Fibroblast of lung (primary cell): ENCODE results near the gene UBB. TPM values are rescaled to one million over a fixed set of nuclear protein-coding genes. Genes with fewer than 3 reads are reported as not detected.

Experiments
- DNase-seq, 2 donors: peaks; one replicate each; pipeline versions ENCODE4 v3.0.0 to v3.0.0-alpha.2; 2010; ENCODE audit warnings: low read depth in 2 of 2
- H2AFZ ChIP-seq: 2 replicates; pipeline ENCODE4 v1.5.1; 2012; ENCODE audit warnings: low read length, control low read depth, inconsistent platforms
- H3K27ac ChIP-seq: 2 replicates; pipeline ENCODE4 v1.5.1; 2011; ENCODE audit warnings: low read length, control low read depth; ENCODE audit not compliant: insufficient read depth
- H3K27me3 ChIP-seq: 2 replicates; pipeline ENCODE4 v1.5.1; 2011; ENCODE audit warnings: mild to moderate bottlenecking, low read length; ENCODE audit not compliant: control insufficient read depth, insufficient read depth
- H3K36me3 ChIP-seq: 2 replicates; pipeline ENCODE4 v1.5.1; 2011; ENCODE audit warnings: low read length; ENCODE audit not compliant: control insufficient read depth, insufficient read depth
- H3K4me1 ChIP-seq: 2 replicates; pipeline ENCODE4 v1.5.1; 2011; ENCODE audit warnings: low read length; ENCODE audit not compliant: control insufficient read depth, insufficient read depth; ENCODE audit errors: extremely low read depth
- H3K4me2 ChIP-seq: 2 replicates; pipeline ENCODE4 v1.5.1; 2011; ENCODE audit warnings: low read length, control low read depth; ENCODE audit not compliant: insufficient read depth; ENCODE audit errors: extremely low read depth
- H3K4me3 ChIP-seq, 4 experiments: fragments of 200-600 bp in 1 of 4; sonication (generic) in 1 of 4; replicated peaks in 1 of 4; 2 replicates each; pipeline ENCODE4 v1.5.1; 2011 to 2016; ENCODE audit warnings: low read length in 4 of 4, low read depth in 3 of 4, mild to moderate bottlenecking in 3 of 4, control low read depth in 2 of 4, inconsistent platforms in 1 of 4, mixed read lengths in 1 of 4; ENCODE audit not compliant: insufficient read depth in 1 of 4; ENCODE audit errors: control extremely low read depth in 1 of 4
- H3K79me2 ChIP-seq: 2 replicates; pipeline ENCODE4 v1.5.1; 2012; ENCODE audit warnings: mild to moderate bottlenecking, low read length, inconsistent platforms; ENCODE audit not compliant: control insufficient read depth, insufficient read depth
- H3K9ac ChIP-seq: 2 replicates; pipeline ENCODE4 v1.5.1; 2011; ENCODE audit warnings: mild to moderate bottlenecking, low read length, control low read depth; ENCODE audit not compliant: insufficient read depth
- H3K9me3 ChIP-seq: 2 replicates; pipeline ENCODE4 v1.5.1; 2012; ENCODE audit warnings: low read depth, low read length; ENCODE audit not compliant: control insufficient read depth, insufficient read depth
- H4K20me1 ChIP-seq: 2 replicates; pipeline ENCODE4 v1.5.1; 2011; ENCODE audit warnings: low read length; ENCODE audit not compliant: control insufficient read depth, insufficient read depth; ENCODE audit errors: extremely low read depth
- CTCF ChIP-seq, 2 donors: IDR thresholded peaks in 1 of 2; conservative IDR thresholded peaks in 1 of 2; 1 replicate in 1 of 2; 2 replicates in 1 of 2; pipeline ENCODE4 v1.5.1; 2011 to 2012; ENCODE audit warnings: low read length in 2 of 2, control low read depth in 1 of 2, inconsistent platforms in 1 of 2, low read depth in 1 of 2, mild to moderate bottlenecking in 1 of 2
- EZH2 ChIP-seq: IDR thresholded peaks from 2 replicates; pipeline ENCODE4 v1.5.1; 2012; ENCODE audit warnings: low read length, control low read depth, mild to moderate bottlenecking; ENCODE audit errors: missing control alignments
- polyA plus RNA-seq, 2 donors: library from polyadenylated mRNA; depleted of rRNA in 1 of 2; stranded (reverse) in 1 of 2; unstranded in 1 of 2; fragments of >200 nt; gene quantifications; 2 replicates each; pipeline ENCODE4 v1.2.1, GENCODE V29; 2011 to 2012; ENCODE audit warnings: missing spikeins in 1 of 2
- total RNA-seq: library from RNA; depleted of rRNA; stranded (reverse); fragments of >200 nt; gene quantifications from 2 replicates; pipeline ENCODE4 v1.2.1, GENCODE V29; 2014

Gene UBB
- total and polyA plus RNA-seq, 2 donors (not counting 1 experiment from before 2014, with no cell fraction given), result 1,190 to 3,188 TPM

- Histone ChIP-seq H3K9ac (peak overlapping the region; percentile 74), H2AFZ (peak overlapping the region; percentile 50), H3K36me3 (peaks cover 3% of the 10 kb centered on the region), H3K9me3 (no peaks in the 10 kb centered on the region), H4K20me1 (no peaks in the 10 kb centered on the region), H3K79me2 (no peaks in the 10 kb centered on the region), H3K4me2 (peak overlapping the region; percentile 59), H3K27me3 (no peaks in the 10 kb centered on the region), H3K4me3 (peak overlapping the region; percentile 57 to 82 (median 71)), H3K4me1 (no peaks in the 10 kb centered on the region), H3K27ac (peak overlapping the region; percentile 65)
- no peak for TF ChIP-seq EZH2
- no peak for TF ChIP-seq CTCF (conservative IDR thresholded peaks at IDR 0.05 in 1 of 2, IDR thresholded peaks at IDR 0.05 in 1 of 2; ENCODE audit: low read depth in 1 of 2, low read length in 2 of 2)
- peak; percentile 17 to 33 for DNase-seq
These were observed 28.1 kb upstream of the UBB start for GRCh38 chr17:16352667-16353316.

GRCh38 chr17:16353317-16354174, 27.3 kb upstream of the UBB start, which contains the start of gene CENPV:
Gene CENPV (minus strand): TSS chr17:16353469. CDS start chr17:16353436, 33 bp downstream.
- H3K27ac ChIP-seq, result peak within 1 kb of the TSS; percentile 65
- no peaks in the 10 kb centered on the region for H4K20me1 ChIP-seq
- H3K79me2 ChIP-seq, result no peaks in the 10 kb centered on the region
- no peaks in the 10 kb centered on the region for H3K4me1 ChIP-seq
- peak within 1 kb of the TSS; percentile 80 for H3K4me2 ChIP-seq
- peak within 1 kb of the TSS; percentile 84 for H2AFZ ChIP-seq
- DNase-seq, result peak; percentile 32 to 40
- H3K27me3 ChIP-seq, result no peaks in the 10 kb centered on the region
- H3K9me3 ChIP-seq, result no peaks in the 10 kb centered on the region
- H3K9ac ChIP-seq, result peak within 1 kb of the TSS; percentile 74
- H3K36me3 ChIP-seq, result peaks cover 2% of the 10 kb centered on the region
- peak within 1 kb of the TSS; percentile 57 to 82 (median 71) for H3K4me3 ChIP-seq
- no peak for TF ChIP-seq EZH2
- no peak for TF ChIP-seq CTCF (conservative IDR thresholded peaks at IDR 0.05 in 1 of 2, IDR thresholded peaks at IDR 0.05 in 1 of 2; ENCODE audit: low read depth in 1 of 2, low read length in 2 of 2)

GRCh38 chr17:16354585-16354984, 26.3 kb upstream of the UBB start:
- no peak overlapping the region for H3K9ac ChIP-seq
- no peak overlapping the region for H2AFZ ChIP-seq
- H3K4me3 ChIP-seq, result no peak overlapping the region
- H3K27ac ChIP-seq, result no peak overlapping the region
- no peaks in the 10 kb centered on the region for H4K20me1 ChIP-seq
- H3K4me2 ChIP-seq, result no peak overlapping the region
- no peak for DNase-seq
- no peaks in the 10 kb centered on the region for H3K9me3 ChIP-seq
- no peaks in the 10 kb centered on the region for H3K36me3 ChIP-seq
- TF ChIP-seq EZH2, result no peak
- no peak for TF ChIP-seq CTCF (conservative IDR thresholded peaks at IDR 0.05 in 1 of 2, IDR thresholded peaks at IDR 0.05 in 1 of 2; ENCODE audit: low read depth in 1 of 2, low read length in 2 of 2)
- no peaks in the 10 kb centered on the region for H3K4me1 ChIP-seq
- H3K27me3 ChIP-seq, result no peaks in the 10 kb centered on the region
- H3K79me2 ChIP-seq, result no peaks in the 10 kb centered on the region
